Forelimb muscle (tissue), 1 donor: ENCODE data around the gene PRH2. TPM values are rescaled to one million over a fixed set of nuclear protein-coding genes. Genes with fewer than 3 reads are reported as not detected.

Experiments used
- DNase-seq: peaks from one replicate; pipeline ENCODE4 v3.0.0-alpha.2; 2013; ENCODE audit warnings: low read depth
- polyA plus RNA-seq: library from polyadenylated mRNA; unstranded; fragments of 120-200 nt; gene quantifications from one replicate; pipeline ENCODE4 v1.2.1, GENCODE V29; 2013; ENCODE audit not compliant: insufficient read length

The PRH2 gene
- polyA plus RNA-seq, 1 donor, result 0.33 TPM

DNA sequence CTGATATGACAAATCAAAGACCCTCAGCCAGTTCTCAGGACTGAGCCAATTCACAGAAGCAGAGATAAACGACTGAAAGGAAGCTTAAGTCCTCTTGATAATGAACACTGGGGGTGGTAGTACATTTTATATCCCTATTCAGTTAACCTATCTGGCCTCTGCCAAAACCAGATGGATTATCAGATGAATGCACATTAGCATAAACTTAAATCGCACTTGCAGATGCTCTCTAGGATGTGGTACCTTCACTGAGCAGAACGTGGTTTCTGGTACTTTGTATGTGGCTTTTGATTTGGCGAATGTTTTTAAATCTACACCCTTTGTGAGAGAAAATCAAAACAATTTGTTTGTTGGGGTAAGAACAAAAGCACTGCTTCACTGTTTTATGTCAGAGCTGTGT, 31.2 kb downstream of the PRH2 start:
- DNase-seq, result no peak

DNA sequence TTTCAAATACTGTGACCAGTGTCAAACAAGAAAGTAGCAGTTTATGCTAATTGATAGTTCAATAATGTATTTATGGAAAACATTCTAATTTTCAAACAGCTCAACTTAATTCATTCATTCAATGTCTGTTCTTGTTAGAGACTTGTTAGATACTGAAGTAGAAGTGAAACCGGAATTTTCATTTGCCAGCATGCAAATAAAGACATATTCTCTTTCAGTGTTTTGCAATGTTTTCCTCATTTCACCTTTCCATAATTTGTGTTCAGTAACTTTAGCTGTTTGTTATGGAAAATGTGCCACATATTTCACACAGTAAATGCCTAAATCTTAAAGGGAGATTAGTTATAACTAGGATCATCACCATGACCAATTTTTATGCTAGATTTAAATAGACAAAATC, 36.4 kb downstream of the PRH2 start:
- no peak for DNase-seq

DNA sequence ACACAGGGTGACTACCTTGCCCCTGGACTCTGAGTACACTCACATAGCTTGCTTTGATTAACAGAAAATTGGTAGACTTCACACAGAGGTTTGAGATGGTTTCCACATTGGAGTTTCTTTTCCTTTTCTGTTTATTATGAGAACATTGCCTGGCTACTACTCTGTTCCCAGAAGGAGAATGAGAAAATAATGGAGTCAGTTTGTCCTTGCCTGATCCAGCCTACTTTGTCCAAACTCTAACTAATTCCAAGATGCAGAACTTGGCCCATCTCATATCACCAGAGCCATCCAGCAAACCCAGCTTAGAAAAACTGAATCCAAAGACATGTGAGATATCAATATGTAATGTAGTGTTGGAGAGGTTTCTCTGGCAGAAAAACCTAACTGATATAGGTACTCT, 37.3 kb downstream of the PRH2 start:
- no peak for DNase-seq

DNA sequence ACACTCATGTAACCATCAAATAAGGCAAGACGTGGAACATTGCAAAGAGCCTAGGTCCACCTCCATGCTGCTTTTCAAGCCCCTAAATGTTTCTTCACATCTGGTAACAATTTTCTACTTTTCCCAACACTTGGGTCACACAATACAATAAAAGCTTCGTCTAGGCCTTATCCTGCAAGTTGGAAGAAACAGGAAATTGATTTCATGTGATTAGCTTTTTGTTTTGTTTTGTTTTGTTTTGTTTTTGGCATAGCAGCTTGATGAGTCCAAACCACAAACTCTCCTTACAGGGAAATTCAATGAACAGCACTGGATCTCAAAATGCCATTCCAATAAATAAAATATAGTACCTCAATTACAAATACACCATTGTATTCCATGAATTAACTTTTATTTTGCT, 38.4 kb downstream of the PRH2 start:
- no peak for DNase-seq

DNA sequence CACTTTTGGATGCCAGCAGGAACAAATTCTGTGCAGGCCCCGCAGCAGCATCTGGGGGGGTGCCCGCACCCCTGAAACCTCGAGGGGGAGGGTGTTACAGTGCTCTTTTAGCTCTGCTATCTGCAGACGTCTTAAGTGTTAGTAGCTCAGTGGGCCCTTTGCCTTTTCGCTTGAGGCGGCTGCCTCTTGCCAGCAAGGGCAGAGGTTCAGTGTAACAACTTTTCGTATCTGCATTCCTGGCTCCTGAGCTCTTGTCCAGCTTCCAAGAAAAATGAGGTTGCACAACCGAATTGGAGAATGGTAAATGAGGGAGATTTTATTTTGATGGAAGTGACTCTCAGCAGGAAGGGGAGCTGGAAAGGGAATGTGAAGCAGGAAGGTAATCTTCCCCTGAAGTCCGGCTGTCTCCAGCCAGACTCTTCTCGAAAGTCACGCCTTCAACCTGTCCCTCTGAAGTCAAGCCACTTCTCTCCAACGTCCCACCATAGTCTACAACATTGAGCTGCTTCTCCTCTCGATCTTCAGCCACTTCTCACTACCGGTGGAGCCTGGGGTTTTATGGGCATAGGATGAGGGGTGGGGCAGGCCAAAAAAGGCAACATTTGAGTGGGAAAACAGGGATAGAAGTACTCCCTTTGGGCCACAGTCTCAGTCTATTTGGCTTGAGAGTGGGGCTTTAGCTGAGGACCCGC, 39.9 kb downstream of the PRH2 start:
- DNase-seq, result no peak

DNA sequence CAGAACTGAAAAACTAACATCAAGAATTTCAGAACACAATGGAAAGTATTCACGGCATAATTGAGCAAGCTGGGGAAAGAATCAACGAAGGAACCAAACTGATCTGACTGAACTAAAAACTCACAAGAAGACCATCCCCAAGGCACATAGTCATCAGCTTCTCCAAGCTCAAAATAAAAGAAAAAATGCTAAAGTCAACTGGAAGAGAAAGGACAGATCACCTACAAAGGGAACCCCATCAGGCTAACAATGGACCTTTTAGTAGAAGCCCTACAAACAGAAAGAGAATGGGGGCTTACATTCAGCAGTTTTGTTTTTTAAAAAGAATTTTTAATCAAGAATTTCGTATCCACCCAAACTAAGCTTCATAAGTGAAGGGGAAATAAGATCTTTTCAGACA, 45.9 kb downstream of the PRH2 start:
- DNase-seq, result no peak

DNA sequence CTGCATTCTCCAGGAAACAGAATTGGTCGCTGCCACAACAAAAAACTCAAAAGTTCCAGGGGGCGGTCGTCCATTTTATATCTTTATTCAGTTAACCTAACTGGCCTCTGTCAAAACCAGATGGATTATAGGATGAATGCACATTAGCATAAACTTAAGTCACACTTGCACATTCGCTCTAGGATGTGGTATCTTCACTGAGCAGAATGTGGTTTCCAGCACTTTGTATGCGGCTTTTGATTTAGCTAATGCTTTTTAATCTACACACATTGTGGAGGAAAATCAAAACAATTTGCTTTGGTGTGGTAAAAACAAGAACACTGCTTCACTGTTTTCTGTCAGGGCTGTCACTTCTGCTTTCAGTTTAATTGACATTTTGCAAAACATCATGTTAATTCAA, 53.2 kb downstream of the PRH2 start:
- DNase-seq, result no peak

Other genes with a start within 250 kb of the PRH2 start
- 1,060 TPM for gene YBX3, start 205.9 kb upstream of the PRH2 start, polyA plus RNA-seq
- gene TAS2R7, start 126.6 kb upstream of the PRH2 start, polyA plus RNA-seq, result not detected
- not detected for gene TAS2R8, start 122.0 kb upstream of the PRH2 start, polyA plus RNA-seq
- gene TAS2R9, start 119.1 kb upstream of the PRH2 start, polyA plus RNA-seq, result not detected
- 1.1 TPM for gene TAS2R10, start 102.9 kb upstream of the PRH2 start, polyA plus RNA-seq
- 4.1 TPM for gene PRR4, start 79.8 kb upstream of the PRH2 start, polyA plus RNA-seq
- 7.3 TPM for gene PRH1, start 45.0 kb upstream of the PRH2 start, polyA plus RNA-seq
- gene TAS2R13, start 19.7 kb upstream of the PRH2 start, polyA plus RNA-seq, result 0.11 TPM
- 3.5 TPM for gene TAS2R14, start 10.0 kb downstream of the PRH2 start, polyA plus RNA-seq
- not detected for gene TAS2R50, start 57.7 kb downstream of the PRH2 start, polyA plus RNA-seq
- 1.4 TPM for gene TAS2R20, start 69.1 kb downstream of the PRH2 start, polyA plus RNA-seq
- 1.3 TPM for gene TAS2R19, start 93.4 kb downstream of the PRH2 start, polyA plus RNA-seq
- gene TAS2R31, start 102.2 kb downstream of the PRH2 start, polyA plus RNA-seq, result 0.73 TPM
- 0.35 TPM for gene TAS2R46, start 133.1 kb downstream of the PRH2 start, polyA plus RNA-seq
- gene TAS2R43, start 163.1 kb downstream of the PRH2 start, polyA plus RNA-seq, result 0.35 TPM
- gene TAS2R30, start 205.4 kb downstream of the PRH2 start, polyA plus RNA-seq, result 0.39 TPM
- gene SMIM10L1, start 242.0 kb downstream of the PRH2 start, polyA plus RNA-seq, result 12.3 TPM